GM12874 (cell line): Measurements from ENCODE around the gene STX7.

ENCODE experiments used
- TF ChIP-seq, protein P1 (sequence below): IDR thresholded peaks from 2 replicates; pipeline ENCODE4 v1.5.1; 2011; ENCODE audit warnings: low read depth, mild to moderate bottlenecking, control low read depth, low read length, moderate library complexity; ENCODE audit not compliant: insufficient read depth

The STX7 gene

DNA sequence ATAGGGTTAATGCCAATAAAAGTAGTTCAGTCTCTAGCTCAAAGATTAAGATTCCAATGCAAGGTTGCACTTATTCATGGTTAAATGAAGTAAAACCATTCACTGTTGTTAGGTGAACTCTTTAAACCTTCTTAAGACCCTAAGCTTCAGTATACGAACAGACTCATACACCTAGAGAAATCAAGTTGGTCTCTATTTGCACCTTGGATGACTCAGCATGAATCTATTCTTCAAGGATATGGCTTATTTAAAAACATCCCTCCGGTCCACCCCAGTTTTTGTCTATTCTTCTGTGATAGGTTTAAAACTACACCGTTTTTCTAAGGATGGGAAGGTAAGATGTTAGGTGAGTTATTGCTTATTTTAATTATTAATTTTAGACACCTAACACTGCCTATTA is 24.2 kb upstream of the STX7 start:
- TF ChIP-seq, protein P1, sequence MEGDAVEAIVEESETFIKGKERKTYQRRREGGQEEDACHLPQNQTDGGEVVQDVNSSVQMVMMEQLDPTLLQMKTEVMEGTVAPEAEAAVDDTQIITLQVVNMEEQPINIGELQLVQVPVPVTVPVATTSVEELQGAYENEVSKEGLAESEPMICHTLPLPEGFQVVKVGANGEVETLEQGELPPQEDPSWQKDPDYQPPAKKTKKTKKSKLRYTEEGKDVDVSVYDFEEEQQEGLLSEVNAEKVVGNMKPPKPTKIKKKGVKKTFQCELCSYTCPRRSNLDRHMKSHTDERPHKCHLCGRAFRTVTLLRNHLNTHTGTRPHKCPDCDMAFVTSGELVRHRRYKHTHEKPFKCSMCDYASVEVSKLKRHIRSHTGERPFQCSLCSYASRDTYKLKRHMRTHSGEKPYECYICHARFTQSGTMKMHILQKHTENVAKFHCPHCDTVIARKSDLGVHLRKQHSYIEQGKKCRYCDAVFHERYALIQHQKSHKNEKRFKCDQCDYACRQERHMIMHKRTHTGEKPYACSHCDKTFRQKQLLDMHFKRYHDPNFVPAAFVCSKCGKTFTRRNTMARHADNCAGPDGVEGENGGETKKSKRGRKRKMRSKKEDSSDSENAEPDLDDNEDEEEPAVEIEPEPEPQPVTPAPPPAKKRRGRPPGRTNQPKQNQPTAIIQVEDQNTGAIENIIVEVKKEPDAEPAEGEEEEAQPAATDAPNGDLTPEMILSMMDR, result no peak

DNA sequence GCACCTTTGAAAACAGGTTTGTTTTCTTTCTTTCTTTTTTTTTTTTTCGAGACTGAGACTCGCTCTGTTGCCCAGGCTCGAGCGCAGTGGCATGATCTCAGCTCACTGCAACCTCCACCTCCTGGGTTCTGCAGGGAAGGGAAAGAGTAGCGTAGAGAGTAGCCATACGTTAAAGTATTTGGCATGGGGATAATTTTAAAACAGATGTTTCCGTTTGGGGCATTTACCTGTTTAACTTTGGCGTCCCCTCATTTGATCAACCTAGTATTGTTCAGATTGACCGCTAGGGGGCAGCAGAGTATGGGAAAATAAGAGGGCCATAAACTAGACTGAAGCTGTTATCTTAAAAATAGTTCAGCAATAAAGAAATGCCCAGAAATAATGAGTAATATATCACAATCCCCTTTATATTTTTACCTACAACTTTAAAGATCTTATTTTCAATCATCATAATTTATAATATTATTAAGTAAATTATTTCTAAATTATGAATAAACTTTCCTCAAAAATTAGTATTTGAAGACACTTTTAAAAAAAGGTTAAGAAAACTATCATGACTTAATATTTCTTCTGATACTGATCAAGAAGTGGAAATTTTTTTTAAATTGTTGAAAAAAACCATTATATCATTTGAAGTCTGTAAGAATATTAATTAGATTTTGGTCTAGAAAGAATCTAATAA is 17.5 kb upstream of the STX7 start:
- TF ChIP-seq, protein P1, result peak; percentile 48

DNA sequence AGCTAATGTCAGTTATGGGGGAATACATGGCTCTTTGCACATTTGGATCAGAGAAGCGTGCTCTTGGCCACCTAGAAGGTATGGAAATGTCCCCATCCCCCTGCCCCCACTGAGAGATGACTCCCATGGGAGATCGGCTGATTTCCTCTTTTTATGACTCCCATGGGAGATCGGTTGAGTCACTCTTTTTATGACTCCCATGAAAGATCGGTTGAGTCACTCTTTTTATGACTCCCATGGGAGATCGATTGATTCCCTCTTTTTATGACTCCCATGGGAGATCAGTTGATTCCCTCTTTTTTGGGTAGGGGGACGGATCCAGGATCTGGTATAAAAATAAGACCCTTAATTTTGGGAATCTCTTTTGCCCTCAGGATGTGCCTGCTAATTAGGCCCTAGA is 14.9 kb upstream of the STX7 start:
- TF ChIP-seq, protein P1, result no peak

DNA sequence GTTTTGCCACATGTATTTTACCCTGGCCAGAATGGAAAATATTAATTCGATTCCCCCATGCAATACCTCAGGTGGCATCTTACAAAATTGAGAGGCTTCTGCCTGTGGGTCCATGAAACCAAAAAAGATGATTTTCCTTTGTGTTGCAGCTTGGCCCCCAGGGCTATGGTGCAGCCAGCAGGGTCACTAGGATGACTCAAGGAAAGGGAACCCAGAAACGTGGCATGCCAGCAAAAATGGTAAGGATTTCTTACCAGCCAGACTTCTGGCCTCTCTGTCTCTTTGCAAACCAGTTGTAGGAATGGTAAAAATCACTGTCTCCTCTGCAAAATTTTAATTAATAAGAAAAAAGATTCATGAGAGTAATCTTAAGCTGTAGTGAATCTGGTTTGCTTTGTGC is 13.5 kb upstream of the STX7 start:
- TF ChIP-seq, protein P1, result no peak

DNA sequence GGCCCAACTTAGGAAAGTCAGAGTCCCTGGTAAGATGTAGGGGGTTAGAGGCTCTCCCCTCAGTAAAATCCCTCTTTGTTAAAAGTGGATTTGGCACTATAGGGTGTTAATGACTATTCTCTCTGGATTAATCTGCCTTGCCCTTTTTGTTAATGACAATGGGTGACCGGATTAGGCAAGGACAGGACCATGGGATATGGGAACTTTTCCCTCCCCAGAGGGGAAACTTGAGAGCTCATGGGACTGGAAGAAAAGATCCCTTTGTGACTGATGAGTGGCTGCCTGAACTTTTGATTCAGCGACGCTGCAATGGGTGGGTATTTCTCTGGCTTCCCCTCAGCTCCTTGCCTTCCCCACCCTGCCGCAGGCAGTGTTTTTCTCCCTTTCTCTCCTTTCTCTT is 12.9 kb upstream of the STX7 start:
- TF ChIP-seq, protein P1, result no peak

DNA sequence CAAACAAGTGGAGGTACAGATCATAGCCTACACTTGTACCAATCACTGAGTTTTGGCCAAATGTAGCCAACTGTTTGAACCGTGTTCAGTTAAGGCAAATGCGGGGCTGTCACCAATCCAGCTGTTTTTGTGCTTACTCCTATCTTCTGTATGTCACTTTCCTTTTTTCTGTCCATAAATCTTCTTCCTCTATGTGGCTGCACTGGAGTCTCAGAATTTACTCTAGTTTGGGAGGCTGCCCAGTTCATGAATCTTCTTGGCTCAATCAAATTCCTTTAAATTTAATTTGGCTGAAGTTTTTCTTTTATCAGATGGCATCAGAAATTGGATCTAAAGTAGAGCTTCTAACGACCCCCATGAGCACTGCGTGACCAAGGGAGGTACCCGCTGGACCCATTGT is 11.7 kb upstream of the STX7 start:
- TF ChIP-seq, protein P1, result no peak

DNA sequence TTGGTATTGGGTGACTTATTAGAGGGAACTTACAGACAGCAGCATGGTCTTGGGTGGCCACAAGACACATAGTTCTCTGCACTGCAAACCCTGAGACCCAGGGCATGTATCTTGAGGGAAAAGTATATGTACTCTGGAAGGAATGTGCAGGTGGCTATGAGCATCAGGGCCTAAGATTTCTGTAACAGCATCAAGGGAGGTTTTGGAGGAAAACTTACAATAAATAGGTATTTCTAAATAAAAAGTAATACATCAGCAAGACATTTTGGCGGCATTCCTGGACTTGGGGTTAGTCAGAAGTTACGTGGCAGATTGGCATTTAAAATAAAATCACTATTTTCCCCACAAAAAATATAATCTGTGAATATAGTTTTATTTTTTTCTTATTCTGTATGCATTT is 8.0 kb upstream of the STX7 start:
- TF ChIP-seq, protein P1, result no peak
